ENCODE data around the gene RBM24. TPM values are rescaled to one million over a fixed set of nuclear protein-coding genes. Genes with fewer than 3 reads are reported as not detected.
A peak's percentile ranks its signal among the peaks of the same experiment; 100 is the strongest.

The RBM24 gene
- total and polyA plus RNA-seq, 4 donors, result 1.5 to 7.9 (median 4.3) TPM

DNA sequence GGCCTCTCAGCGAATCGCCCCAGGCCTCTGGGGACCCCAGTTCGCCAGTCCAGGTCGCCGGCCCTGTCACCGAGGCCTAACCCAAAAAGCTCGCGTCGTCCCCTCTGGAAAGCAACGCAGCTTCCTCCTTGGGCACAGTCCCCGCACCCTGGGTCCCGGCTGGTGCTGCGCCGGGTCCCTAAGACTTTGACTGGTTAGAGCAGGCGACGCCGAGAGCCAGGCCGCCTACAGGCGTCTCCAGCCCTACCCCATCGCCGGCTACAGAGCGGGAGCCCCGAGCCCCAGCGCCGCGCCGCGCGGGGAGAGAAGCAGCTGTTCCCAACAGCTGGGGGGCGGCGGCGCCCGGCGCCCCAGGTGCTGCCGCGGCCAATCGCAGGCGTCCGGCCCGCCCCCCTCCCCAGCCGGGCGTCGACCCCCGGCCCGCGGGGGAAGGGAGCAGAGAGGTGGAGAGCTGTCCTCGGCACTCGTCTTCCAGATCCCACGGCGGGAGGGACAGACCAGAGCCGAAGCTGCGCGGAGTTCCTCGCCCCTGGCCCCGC is 540 bp upstream of the RBM24 start:
- Histone ChIP-seq H3K9me3 (ENCODE audit: control insufficient read depth, low read length) (no peaks in the 10 kb centered on the region), H3K27ac (ENCODE audit: low read depth in 1 of 2, low read length in 2 of 2) (no peak overlapping the region), H3K4me3 (ENCODE audit: low read length in 2 of 2) (peak overlapping the region; percentile 48 to 84), H3K36me3 (ENCODE audit: control insufficient read depth in 1 of 2, insufficient read depth in 2 of 2, low read length in 1 of 2) (no peaks in the 10 kb centered on the region), H3K27me3 (ENCODE audit: control insufficient read depth in 1 of 2, insufficient read depth in 2 of 2, low read length in 1 of 2) (no peaks in the 10 kb centered on the region), H3K4me1 (ENCODE audit: control insufficient read depth in 1 of 2, insufficient read depth in 2 of 2, low read length in 2 of 2) (no peaks in the 10 kb centered on the region)
- DNase-seq (peak; percentile 54 to 80), ATAC-seq (ENCODE audit: low FRiP score) (peak; percentile 77)
- WGBS, 2 donors, result 6 to 7% methylated on average over 40 to 55 of the region's 55 CpGs
- intact Hi-C loops (cut with DNase I), result loop anchor here (5.0 to 10.0 kb wide), 2 partner anchors 114 to 302 kb away; partner anchors contain the start of gene CAP2 (in 1 of the 2)

DNA sequence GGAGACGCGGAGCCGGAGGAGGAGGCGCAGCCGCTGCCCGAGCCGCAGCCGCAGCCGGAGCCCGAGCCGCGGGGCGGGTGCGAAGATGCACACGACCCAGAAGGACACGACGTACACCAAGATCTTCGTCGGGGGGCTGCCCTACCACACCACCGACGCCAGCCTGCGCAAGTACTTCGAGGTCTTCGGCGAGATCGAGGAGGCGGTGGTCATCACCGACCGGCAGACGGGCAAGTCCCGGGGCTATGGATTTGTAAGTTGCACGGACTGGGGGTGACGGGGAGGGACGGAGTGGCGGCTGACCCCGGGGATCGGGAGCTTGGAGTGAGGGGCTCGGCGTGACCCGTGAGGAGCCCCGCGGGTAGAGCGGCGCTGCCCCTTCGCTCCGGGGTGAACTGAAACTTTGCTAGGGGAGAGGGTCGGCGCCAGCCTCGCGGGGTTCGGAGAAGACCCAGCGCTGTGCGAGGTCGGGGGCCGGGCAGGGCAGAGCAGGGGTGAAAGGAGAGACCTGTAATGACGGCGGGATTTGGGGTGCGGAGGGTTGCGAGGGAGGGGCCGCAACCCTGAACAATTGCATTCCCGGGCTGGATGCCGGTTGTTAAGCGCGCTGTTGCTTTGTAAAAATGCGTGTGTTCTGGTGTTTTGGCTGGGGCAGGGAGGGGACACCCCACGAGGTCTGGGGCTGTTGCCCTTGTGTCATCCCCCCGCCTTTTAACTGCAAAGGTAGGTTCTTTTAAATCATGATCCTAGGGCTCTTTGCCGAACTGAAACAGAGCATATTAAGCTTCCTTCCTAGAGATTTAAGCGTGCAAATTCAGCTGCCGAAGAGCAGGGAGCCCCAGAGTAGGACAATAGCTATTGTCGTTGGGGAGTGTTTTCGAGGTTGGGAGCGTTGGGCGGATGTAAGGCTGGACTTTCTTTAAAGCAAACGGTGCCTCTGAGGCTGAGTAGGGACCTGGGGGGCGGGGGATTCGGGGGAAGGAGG is 628 bp downstream of the RBM24 start:
- no peak overlapping the region for H3K27ac ChIP-seq (ENCODE audit: low read depth in 1 of 2, low read length in 2 of 2)
- DNase-seq (peak; percentile 46 to 76), ATAC-seq (ENCODE audit: low FRiP score) (peak; percentile 34)
- H3K4me3 ChIP-seq (ENCODE audit: low read length in 2 of 2), result peak overlapping the region; percentile 48 to 84
- intact Hi-C loops (cut with DNase I), result loop anchor here (5.0 to 10.0 kb wide), 2 partner anchors 113 to 301 kb away; partner anchors contain the start of gene CAP2 (in 1 of the 2)
- 1 to 2% methylated on average over 70 to 77 of the region's 77 CpGs for WGBS, 2 donors
- no peaks in the 10 kb centered on the region for H3K36me3 ChIP-seq (ENCODE audit: control insufficient read depth in 1 of 2, insufficient read depth in 2 of 2, low read length in 1 of 2)
- H3K4me1 ChIP-seq (ENCODE audit: control insufficient read depth in 1 of 2, insufficient read depth in 2 of 2, low read length in 2 of 2), result no peaks in the 10 kb centered on the region
- no peaks in the 10 kb centered on the region for H3K9me3 ChIP-seq (ENCODE audit: control insufficient read depth, low read length)
- no peaks in the 10 kb centered on the region for H3K27me3 ChIP-seq (ENCODE audit: control insufficient read depth in 1 of 2, insufficient read depth in 2 of 2, low read length in 1 of 2)

DNA sequence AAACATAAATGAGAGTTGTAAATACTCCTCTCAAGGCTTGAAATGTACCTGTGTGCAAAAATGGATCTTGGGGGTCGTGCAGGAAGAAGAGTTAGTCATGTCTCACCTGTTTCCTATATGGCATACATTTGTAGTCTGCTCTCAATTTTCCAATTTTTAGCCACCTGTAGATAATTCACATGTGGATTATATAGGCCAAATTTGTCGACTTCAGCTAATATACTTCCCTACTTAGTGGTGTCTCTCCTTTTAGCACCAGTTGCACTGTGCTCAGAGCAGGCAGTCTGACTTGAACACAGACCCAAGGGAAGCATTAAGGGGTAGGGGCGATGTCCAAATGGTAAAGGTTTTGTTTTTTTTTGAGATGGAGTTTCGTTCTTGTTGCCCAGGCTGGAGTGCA is 1.9 kb downstream of the RBM24 start:
- no peak for ATAC-seq (ENCODE audit: low FRiP score)
- Histone ChIP-seq H3K9me3 (ENCODE audit: control insufficient read depth, low read length) (no peaks in the 10 kb centered on the region), H3K27ac (ENCODE audit: low read depth in 1 of 2, low read length in 2 of 2) (no peak overlapping the region), H3K4me1 (ENCODE audit: control insufficient read depth in 1 of 2, insufficient read depth in 2 of 2, low read length in 2 of 2) (no peaks in the 10 kb centered on the region), H3K36me3 (ENCODE audit: control insufficient read depth in 1 of 2, insufficient read depth in 2 of 2, low read length in 1 of 2) (no peaks in the 10 kb centered on the region), H3K4me3 (ENCODE audit: low read length in 2 of 2) (no peak overlapping the region), H3K27me3 (ENCODE audit: control insufficient read depth in 1 of 2, insufficient read depth in 2 of 2, low read length in 1 of 2) (no peaks in the 10 kb centered on the region)
- 97% methylated on average over 4 of the region's 4 CpGs for WGBS, 2 donors
- intact Hi-C loops (cut with DNase I), result loop anchor here (5.0 to 10.0 kb wide), 2 partner anchors 112 to 299 kb away; partner anchors contain the start of gene CAP2 (in 1 of the 2)
- no peak for DNase-seq

DNA sequence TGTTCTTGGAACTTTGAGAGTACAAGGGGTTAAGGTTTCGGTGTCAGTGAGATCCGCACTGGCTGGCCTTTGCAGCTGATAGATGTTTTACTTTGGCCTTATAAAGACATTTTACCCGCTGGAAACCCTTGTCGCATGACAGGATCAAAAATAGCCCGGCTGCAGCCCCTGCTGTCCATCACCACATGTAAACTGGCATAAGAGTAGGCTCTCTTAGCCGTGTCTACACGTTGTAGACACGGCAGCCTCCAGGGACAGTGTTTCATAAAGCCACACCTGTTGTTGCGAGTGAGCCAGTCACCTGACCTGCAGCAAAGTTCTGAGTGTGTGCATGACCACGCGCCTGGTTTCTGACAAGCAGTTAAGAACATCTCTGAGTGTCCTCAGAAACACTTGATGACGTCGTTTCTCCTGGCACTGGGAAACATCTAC is 8.5 kb downstream of the RBM24 start:
- Histone ChIP-seq H3K27me3 (ENCODE audit: control insufficient read depth in 1 of 2, insufficient read depth in 2 of 2, low read length in 1 of 2) (no peaks in the 10 kb centered on the region), H3K4me1 (ENCODE audit: control insufficient read depth in 1 of 2, insufficient read depth in 2 of 2, low read length in 2 of 2) (peaks cover 3 to 5% of the 10 kb centered on the region in 2 donors), H3K36me3 (ENCODE audit: control insufficient read depth in 1 of 2, insufficient read depth in 2 of 2, low read length in 1 of 2) (no peaks in the 10 kb centered on the region), H3K4me3 (ENCODE audit: low read length in 2 of 2) (peak overlapping the region in 1 of 2 donors; percentile 87), H3K27ac (ENCODE audit: low read depth in 1 of 2, low read length in 2 of 2) (peak overlapping the region; percentile 8 to 86), H3K9me3 (ENCODE audit: control insufficient read depth, low read length) (no peaks in the 10 kb centered on the region)
- DNase-seq (peak in 1 of 2 donors; percentile 50), ATAC-seq (ENCODE audit: low FRiP score) (peak; percentile 69)
- WGBS, 2 donors, result 5 to 8% methylated on average over 13 of the region's 13 CpGs
- intact Hi-C loops (cut with DNase I), result loop anchor here (5.0 to 10.0 kb wide), 3 partner anchors 103 to 125 kb away; partner anchors contain the start of gene CAP2 (in 2 of the 2)

DNA sequence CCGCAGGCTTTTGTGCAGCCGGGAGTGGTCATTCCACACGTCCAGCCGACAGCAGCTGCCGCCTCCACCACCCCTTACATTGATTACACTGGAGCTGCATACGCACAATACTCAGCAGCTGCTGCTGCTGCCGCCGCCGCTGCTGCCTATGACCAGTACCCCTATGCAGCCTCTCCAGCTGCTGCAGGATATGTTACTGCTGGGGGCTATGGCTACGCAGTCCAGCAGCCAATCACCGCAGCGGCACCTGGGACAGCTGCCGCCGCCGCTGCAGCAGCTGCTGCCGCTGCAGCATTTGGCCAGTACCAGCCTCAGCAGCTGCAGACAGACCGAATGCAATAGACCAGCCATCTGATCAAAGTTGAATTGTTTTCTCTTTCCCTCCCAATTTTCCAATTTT is 10.6 kb downstream of the RBM24 start:
- H3K27me3 ChIP-seq (ENCODE audit: control insufficient read depth in 1 of 2, insufficient read depth in 2 of 2, low read length in 1 of 2), result no peaks in the 10 kb centered on the region
- no peak overlapping the region for H3K27ac ChIP-seq (ENCODE audit: low read depth in 1 of 2, low read length in 2 of 2)
- ATAC-seq (ENCODE audit: low FRiP score), result no peak

DNA sequence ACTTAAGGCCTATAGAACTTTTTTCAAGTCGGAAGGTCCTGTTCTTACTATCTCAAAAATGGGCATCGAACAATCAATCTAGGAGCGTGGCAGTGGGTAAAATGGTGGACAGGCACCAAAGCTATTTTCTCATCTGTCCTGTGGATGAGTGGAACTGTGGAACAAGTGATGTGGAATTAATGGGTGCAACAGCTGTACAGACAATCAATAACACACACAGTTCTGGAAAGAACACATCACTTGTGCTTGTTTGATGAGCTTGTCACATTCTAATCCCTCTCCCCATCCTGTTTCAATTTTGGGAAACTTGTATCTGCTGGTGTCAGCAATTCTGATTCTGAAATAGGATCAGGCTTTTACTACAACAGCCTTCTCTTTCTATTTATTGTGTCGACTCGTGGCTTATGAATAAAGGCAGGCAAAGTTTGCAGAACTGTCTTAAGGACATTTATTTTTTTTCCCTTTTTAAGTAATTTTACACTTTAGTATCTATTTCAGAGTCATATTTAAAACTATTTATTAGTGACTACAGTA is 11.5 kb downstream of the RBM24 start:
- H3K36me3 ChIP-seq (ENCODE audit: control insufficient read depth in 1 of 2, insufficient read depth in 2 of 2, low read length in 1 of 2), result no peaks in the 10 kb centered on the region
- H3K27ac ChIP-seq (ENCODE audit: low read depth in 1 of 2, low read length in 2 of 2), result no peak overlapping the region
- H3K9me3 ChIP-seq (ENCODE audit: control insufficient read depth, low read length), result no peaks in the 10 kb centered on the region
- H3K27me3 ChIP-seq (ENCODE audit: control insufficient read depth in 1 of 2, insufficient read depth in 2 of 2, low read length in 1 of 2), result no peaks in the 10 kb centered on the region
- no peak for ATAC-seq (ENCODE audit: low FRiP score)
- DNase-seq, result no peak
- intact Hi-C loops (cut with DNase I), result loop anchor here in 1 of 2 donors (10.0 kb wide), 1 partner anchor 128 kb away; no protein-coding TSS in a partner anchor
- H3K4me1 ChIP-seq (ENCODE audit: control insufficient read depth in 1 of 2, insufficient read depth in 2 of 2, low read length in 2 of 2), result peaks cover 3 to 5% of the 10 kb centered on the region in 2 donors
- H3K4me3 ChIP-seq (ENCODE audit: low read length in 2 of 2), result no peak overlapping the region
- WGBS, 2 donors, result 92 to 93% methylated on average over 5 of the region's 5 CpGs

More for the DNA sequence above, 10.6 kb downstream of the RBM24 start:
- Histone ChIP-seq H3K4me3 (ENCODE audit: low read length in 2 of 2) (no peak overlapping the region), H3K36me3 (ENCODE audit: control insufficient read depth in 1 of 2, insufficient read depth in 2 of 2, low read length in 1 of 2) (no peaks in the 10 kb centered on the region), H3K4me1 (ENCODE audit: control insufficient read depth in 1 of 2, insufficient read depth in 2 of 2, low read length in 2 of 2) (peaks cover 3 to 5% of the 10 kb centered on the region in 2 donors), H3K9me3 (ENCODE audit: control insufficient read depth, low read length) (no peaks in the 10 kb centered on the region)
- no peak for DNase-seq
- WGBS, 2 donors, result 93 to 95% methylated on average over 17 of the region's 17 CpGs
- intact Hi-C loops (cut with DNase I), result loop anchor here in 1 of 2 donors (10.0 kb wide), 1 partner anchor 127 kb away; no protein-coding TSS in a partner anchor

DNA sequence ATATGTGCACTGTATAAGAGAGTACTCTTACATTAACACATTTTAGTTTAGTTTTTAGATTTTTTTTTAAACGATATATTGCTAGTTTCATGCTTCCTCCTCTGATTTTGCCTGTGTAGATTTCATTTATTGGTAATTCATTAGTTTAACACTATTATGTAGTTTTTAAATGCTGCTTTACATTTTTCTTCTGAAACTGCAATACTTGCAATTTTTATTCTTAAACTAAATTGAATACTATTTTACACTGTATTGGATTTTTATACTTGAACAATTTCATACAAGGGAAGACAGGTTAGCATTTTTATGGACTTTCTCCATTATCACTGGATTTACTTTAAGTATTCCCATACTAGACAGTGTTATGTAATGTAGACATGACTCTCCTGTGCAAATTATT is 12.2 kb downstream of the RBM24 start:
- Histone ChIP-seq H3K4me3 (ENCODE audit: low read length in 2 of 2) (no peak overlapping the region), H3K36me3 (ENCODE audit: control insufficient read depth in 1 of 2, insufficient read depth in 2 of 2, low read length in 1 of 2) (no peaks in the 10 kb centered on the region), H3K27ac (ENCODE audit: low read depth in 1 of 2, low read length in 2 of 2) (no peak overlapping the region), H3K9me3 (ENCODE audit: control insufficient read depth, low read length) (no peaks in the 10 kb centered on the region), H3K27me3 (ENCODE audit: control insufficient read depth in 1 of 2, insufficient read depth in 2 of 2, low read length in 1 of 2) (no peaks in the 10 kb centered on the region), H3K4me1 (ENCODE audit: control insufficient read depth in 1 of 2, insufficient read depth in 2 of 2, low read length in 2 of 2) (peaks cover 3 to 5% of the 10 kb centered on the region in 2 donors)
- ATAC-seq (ENCODE audit: low FRiP score) (no peak), DNase-seq (no peak)
- intact Hi-C loops (cut with DNase I), result loop anchor here in 1 of 2 donors (10.0 kb wide), 1 partner anchor 129 kb away; no protein-coding TSS in a partner anchor
- WGBS, 2 donors, result 97 to 100% methylated on average over 1 of the region's 1 CpG

Data from aorta (tissue), 5 donors.